ENCODE data around the gene GGCX.

GGCX gene

DNA sequence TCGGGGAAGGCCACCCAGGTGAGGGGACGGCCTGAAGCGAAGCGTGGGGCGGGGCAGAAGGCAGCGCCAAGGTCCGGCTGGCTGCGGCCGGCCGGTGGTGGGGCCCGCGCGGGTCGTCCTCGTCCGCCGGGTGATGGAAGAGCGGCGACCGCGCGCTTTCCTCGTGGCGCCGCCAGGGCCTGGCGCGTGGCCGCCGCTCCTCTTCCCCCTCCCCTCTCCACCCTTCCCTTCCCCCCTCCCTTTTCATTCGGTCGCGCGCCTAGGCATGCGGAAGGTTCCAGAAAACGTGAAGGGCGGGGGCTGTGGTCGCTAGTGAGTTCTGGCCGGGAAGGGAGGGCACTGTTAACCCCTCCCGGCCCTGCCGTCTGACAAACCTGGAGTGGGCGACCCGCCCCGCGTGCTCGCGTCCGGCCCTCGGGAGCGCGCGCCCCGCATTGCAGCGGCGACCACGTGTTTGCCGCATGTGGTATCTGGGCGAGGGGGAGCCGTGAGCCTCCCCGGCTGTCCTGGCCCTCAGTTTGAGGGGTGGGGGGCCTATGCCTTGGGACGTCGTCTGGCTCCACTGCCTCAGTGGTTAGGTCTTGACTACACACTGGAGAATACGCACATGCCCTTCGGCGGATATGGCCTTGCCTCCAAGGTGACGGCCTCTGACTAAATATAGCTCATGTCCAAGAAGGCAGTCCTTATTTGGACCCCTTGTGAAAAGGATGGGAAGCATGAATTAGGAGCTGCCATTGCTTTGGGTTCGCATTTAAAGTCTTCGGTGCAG is 21.7 kb downstream of the GGCX start:
- peak overlapping the region; percentile 100 for H3K4me2 ChIP-seq (ENCODE audit: low read depth, low read length, poor library complexity, severe bottlenecking)
- H3K27me3 ChIP-seq (ENCODE audit: low read length), result no peaks in the 10 kb centered on the region
- H3K4me3 ChIP-seq (ENCODE audit: insufficient read depth, low read length, poor library complexity, severe bottlenecking), result peak overlapping the region; percentile 99
- H3K27ac ChIP-seq (ENCODE audit: low read depth, low read length), result peak overlapping the region; percentile 92
- peaks cover 45% of the 10 kb centered on the region for H3K79me2 ChIP-seq (ENCODE audit: insufficient read depth, low read length)
- H3K9me3 ChIP-seq (ENCODE audit: insufficient read depth, low read length), result no peaks in the 10 kb centered on the region
- peaks cover 51% of the 10 kb centered on the region for H3F3A ChIP-seq (ENCODE audit: insufficient read depth)
- TF ChIP-seq EZH2phosphoT487 (conservative IDR thresholded peaks at IDR 0.05; ENCODE audit: low read length), result no peak
- TF ChIP-seq CTCF (IDR thresholded peaks at IDR 0.05; ENCODE audit: insufficient read depth, low read length, poor library complexity, severe bottlenecking), result no peak
- H3K36me3 ChIP-seq (ENCODE audit: low read length), result peaks cover 40% of the 10 kb centered on the region
- H4K20me1 ChIP-seq (ENCODE audit: low read depth, low read length), result peaks cover 36% of the 10 kb centered on the region
- H3K9me2 ChIP-seq (replicated peaks; ENCODE audit: insufficient read depth, low read length), result no peaks in the 10 kb centered on the region
- H3K9ac ChIP-seq (ENCODE audit: low read length), result peak overlapping the region; percentile 99
- no peak overlapping the region for H2AFZ ChIP-seq (ENCODE audit: low read depth, low read length, severe bottlenecking)

GRCh38 chr2:85538507-85539360 is 22.6 kb downstream of the GGCX start, which contains the start of gene MAT2A:
Gene MAT2A, plus strand, starts transcription at chr2:85539168. Its CDS starts 120 bp downstream, at chr2:85539288.
- Histone ChIP-seq H3K79me2 (ENCODE audit: insufficient read depth, low read length) (peaks cover 45% of the 10 kb centered on the region), H4K20me1 (ENCODE audit: low read depth, low read length) (peaks cover 36% of the 10 kb centered on the region), H3K27me3 (ENCODE audit: low read length) (no peaks in the 10 kb centered on the region), H3K9me2 (replicated peaks; ENCODE audit: insufficient read depth, low read length) (no peaks in the 10 kb centered on the region), H3K4me3 (ENCODE audit: insufficient read depth, low read length, poor library complexity, severe bottlenecking) (peak within 1 kb of the TSS; percentile 99), H3F3A (ENCODE audit: insufficient read depth) (peaks cover 46% of the 10 kb centered on the region), H3K9me3 (ENCODE audit: insufficient read depth, low read length) (no peaks in the 10 kb centered on the region), H3K4me2 (ENCODE audit: low read depth, low read length, poor library complexity, severe bottlenecking) (peak within 1 kb of the TSS; percentile 100), H2AFZ (ENCODE audit: low read depth, low read length, severe bottlenecking) (peak within 1 kb of the TSS; percentile 90), H3K27ac (ENCODE audit: low read depth, low read length) (peak within 1 kb of the TSS; percentile 92), H3K9ac (ENCODE audit: low read length) (peak within 1 kb of the TSS; percentile 99), H3K36me3 (ENCODE audit: low read length) (peaks cover 37% of the 10 kb centered on the region)
- TF ChIP-seq CTCF (IDR thresholded peaks at IDR 0.05; ENCODE audit: insufficient read depth, low read length, poor library complexity, severe bottlenecking), result peak; percentile 46
- no peak for TF ChIP-seq EZH2phosphoT487 (conservative IDR thresholded peaks at IDR 0.05; ENCODE audit: low read length)

DNA sequence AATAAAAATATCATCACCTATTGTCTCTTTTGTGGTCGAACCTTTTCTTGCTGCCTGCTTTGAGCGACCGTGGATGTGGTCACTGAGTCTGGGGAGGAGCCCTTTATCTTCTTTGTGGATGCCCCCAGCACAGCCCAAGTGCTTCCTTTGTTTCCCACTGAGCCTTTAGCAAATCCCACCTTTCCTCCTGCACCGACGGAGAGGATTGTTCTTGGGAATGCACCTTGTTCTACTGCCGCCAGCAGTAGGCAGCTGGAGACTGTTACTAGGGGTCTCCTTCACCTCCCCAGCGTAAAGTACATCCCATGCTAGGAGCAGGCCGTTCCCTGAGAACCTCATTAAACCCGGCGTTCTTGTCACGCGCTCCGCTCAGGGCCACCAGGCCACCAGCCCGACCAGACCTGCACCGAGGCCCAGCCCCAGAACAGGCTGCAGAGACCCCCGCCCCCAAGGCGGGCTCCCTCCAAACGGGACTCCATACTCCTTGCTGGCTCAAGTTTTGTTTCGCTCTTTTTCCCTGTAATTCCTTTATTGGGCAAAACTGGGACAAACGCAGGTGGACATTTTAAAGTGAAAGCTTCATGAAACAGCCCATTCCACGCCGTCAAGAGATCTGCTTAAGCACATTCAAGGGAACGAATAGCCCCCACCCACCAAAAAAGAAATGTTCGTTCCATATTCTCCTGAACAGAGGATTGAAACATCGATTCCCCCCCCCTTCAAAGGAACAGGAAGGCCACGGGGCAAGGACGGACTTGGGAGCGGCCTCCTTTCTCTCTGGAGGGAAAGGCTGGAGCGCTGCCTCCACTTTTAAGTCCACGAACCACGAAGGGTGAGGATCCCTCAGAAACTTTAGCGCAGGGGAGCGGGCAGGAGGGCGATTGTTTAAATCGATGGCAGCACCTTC is 23.4 kb downstream of the GGCX start:
- Histone ChIP-seq H3K9me2 (replicated peaks; ENCODE audit: insufficient read depth, low read length) (no peaks in the 10 kb centered on the region), H3K27me3 (ENCODE audit: low read length) (no peaks in the 10 kb centered on the region), H3F3A (ENCODE audit: insufficient read depth) (peaks cover 40% of the 10 kb centered on the region), H3K36me3 (ENCODE audit: low read length) (peaks cover 32% of the 10 kb centered on the region), H3K79me2 (ENCODE audit: insufficient read depth, low read length) (peaks cover 45% of the 10 kb centered on the region), H2AFZ (ENCODE audit: low read depth, low read length, severe bottlenecking) (peak overlapping the region; percentile 90), H3K27ac (ENCODE audit: low read depth, low read length) (peak overlapping the region; percentile 92), H3K4me2 (ENCODE audit: low read depth, low read length, poor library complexity, severe bottlenecking) (peak overlapping the region; percentile 100), H3K4me3 (ENCODE audit: insufficient read depth, low read length, poor library complexity, severe bottlenecking) (peak overlapping the region; percentile 99), H4K20me1 (ENCODE audit: low read depth, low read length) (peaks cover 32% of the 10 kb centered on the region), H3K9ac (ENCODE audit: low read length) (peak overlapping the region; percentile 99), H3K9me3 (ENCODE audit: insufficient read depth, low read length) (no peaks in the 10 kb centered on the region)
- TF ChIP-seq CTCF (IDR thresholded peaks at IDR 0.05; ENCODE audit: insufficient read depth, low read length, poor library complexity, severe bottlenecking) (no peak), EZH2phosphoT487 (conservative IDR thresholded peaks at IDR 0.05; ENCODE audit: low read length) (no peak)

All from SU-DHL-6 (cell line).